A204.1 (cell line): ENCODE measurements around the gene CHRDL2.
"Not testable (repeated sequence)": the region's sequence is repeated elsewhere in the genome, so short reads cannot be mapped to it uniquely, and the experiment has no call there.

ENCODE experiments used
- FAIRE-seq: peaks from 2 replicates; lab custom pipeline; 2012; peaks lifted over from hg19 to GRCh38; lab: Jason Lieb, UNC

CHRDL2 gene

GRCh38 chr11:74731301-74732094, at the start of gene CHRDL2:
CHRDL2 (minus strand) TSS chr11:74731426; CDS start chr11:74730888, 538 bp downstream.
- FAIRE-seq, result no peak

GRCh38 chr11:74780248-74781005, 49.2 kb upstream of the CHRDL2 start:
- FAIRE-seq, result no peak

- FAIRE-seq, result no peak
Observed at GRCh38 chr11:74778581-74778980, 47.4 kb upstream of the CHRDL2 start.

- FAIRE-seq, result no peak
Observed at GRCh38 chr11:74777877-74778276, 46.7 kb upstream of the CHRDL2 start.

GRCh38 chr11:74777038-74777437, 45.8 kb upstream of the CHRDL2 start:
- no peak for FAIRE-seq

- FAIRE-seq, result no peak
Observed at GRCh38 chr11:74776546-74776945, 45.3 kb upstream of the CHRDL2 start.

- no peak for FAIRE-seq
Observed at GRCh38 chr11:74775762-74776161, 44.5 kb upstream of the CHRDL2 start.

- FAIRE-seq, result no peak
Observed at GRCh38 chr11:74773476-74773875, 42.2 kb upstream of the CHRDL2 start.

- no peak for FAIRE-seq
Observed at GRCh38 chr11:74771139-74771538, 39.9 kb upstream of the CHRDL2 start.

- no peak for FAIRE-seq
Observed at GRCh38 chr11:74770456-74770855, 39.2 kb upstream of the CHRDL2 start.

- no peak for FAIRE-seq
Observed at GRCh38 chr11:74769055-74769707, 38.0 kb upstream of the CHRDL2 start.

GRCh38 chr11:74768172-74768651, 37.0 kb upstream of the CHRDL2 start:
- not testable (repeated sequence) for FAIRE-seq

GRCh38 chr11:74766905-74767304, 35.7 kb upstream of the CHRDL2 start:
- no peak for FAIRE-seq

GRCh38 chr11:74756571-74756970, 25.3 kb upstream of the CHRDL2 start:
- FAIRE-seq, result no peak

- no peak for FAIRE-seq
Observed at GRCh38 chr11:74755395-74755995, 24.3 kb upstream of the CHRDL2 start.

GRCh38 chr11:74754507-74755252, 23.5 kb upstream of the CHRDL2 start:
- no peak for FAIRE-seq

GRCh38 chr11:74751303-74751702, 20.1 kb upstream of the CHRDL2 start:
- no peak for FAIRE-seq

GRCh38 chr11:74750598-74750997, 19.4 kb upstream of the CHRDL2 start:
- FAIRE-seq, result not testable (repeated sequence)

GRCh38 chr11:74749965-74750296, 18.7 kb upstream of the CHRDL2 start:
- no peak for FAIRE-seq

GRCh38 chr11:74749127-74749964, 18.1 kb upstream of the CHRDL2 start:
- FAIRE-seq, result no peak
